RWPE1 (cell line): ENCODE results near the gene STARD3.

Experiments
- CTCF ChIA-PET: fragments of 350-600 bp; sonication (Branson Sonifier 250); formaldehyde crosslinking; extraction: SDS; loops from one replicate; lab custom pipeline; 2021; lab: Yijun Ruan, JAX
- POLR2A ChIA-PET: fragments of 400-600 bp; formaldehyde crosslinking; extraction: SDS; loops from one replicate; lab custom pipeline; 2020; ENCODE audit warnings: antibody characterized with exemption; ENCODE audit not compliant: low non-redundant PET; lab: Yijun Ruan, JAX
- DNase-seq: peaks from one replicate; pipeline ENCODE4 v3.0.0; 2012; ENCODE audit warnings: low spot score
- H3K27ac ChIP-seq: fragments of 450-650 bp; 2 replicates; pipeline ENCODE4 v1.5.1; 2017
- TF ChIP-seq, protein P1 (sequence below): fragments of 450-650 bp; conservative IDR thresholded peaks from 2 replicates; pipeline ENCODE4 v1.5.1; 2017; ENCODE audit warnings: low read depth, mild to moderate bottlenecking

STARD3 gene

GRCh38 chr17:39679521-39680192 lies 42.7 kb downstream of the STARD3 start:
- H3K27ac ChIP-seq: no peak overlapping the region
- CTCF ChIA-PET: interaction anchor here (0.6 to 0.7 kb wide), 2 partner anchors 11 to 58 kb away, joined by 3 to 6 read pairs; partner anchors contain the start of gene PNMT
- POLR2A ChIA-PET: interaction anchor here (0.6 kb wide), 1 partner anchor 10 kb away, joined by 3 read pairs; no protein-coding TSS in a partner anchor
- TF ChIP-seq, protein P1, sequence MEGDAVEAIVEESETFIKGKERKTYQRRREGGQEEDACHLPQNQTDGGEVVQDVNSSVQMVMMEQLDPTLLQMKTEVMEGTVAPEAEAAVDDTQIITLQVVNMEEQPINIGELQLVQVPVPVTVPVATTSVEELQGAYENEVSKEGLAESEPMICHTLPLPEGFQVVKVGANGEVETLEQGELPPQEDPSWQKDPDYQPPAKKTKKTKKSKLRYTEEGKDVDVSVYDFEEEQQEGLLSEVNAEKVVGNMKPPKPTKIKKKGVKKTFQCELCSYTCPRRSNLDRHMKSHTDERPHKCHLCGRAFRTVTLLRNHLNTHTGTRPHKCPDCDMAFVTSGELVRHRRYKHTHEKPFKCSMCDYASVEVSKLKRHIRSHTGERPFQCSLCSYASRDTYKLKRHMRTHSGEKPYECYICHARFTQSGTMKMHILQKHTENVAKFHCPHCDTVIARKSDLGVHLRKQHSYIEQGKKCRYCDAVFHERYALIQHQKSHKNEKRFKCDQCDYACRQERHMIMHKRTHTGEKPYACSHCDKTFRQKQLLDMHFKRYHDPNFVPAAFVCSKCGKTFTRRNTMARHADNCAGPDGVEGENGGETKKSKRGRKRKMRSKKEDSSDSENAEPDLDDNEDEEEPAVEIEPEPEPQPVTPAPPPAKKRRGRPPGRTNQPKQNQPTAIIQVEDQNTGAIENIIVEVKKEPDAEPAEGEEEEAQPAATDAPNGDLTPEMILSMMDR: no peak
- no peak for DNase-seq

- no peak overlapping the region for H3K27ac ChIP-seq
- ChIA-PET CTCF (no interaction called here), POLR2A (no interaction called here)
- no peak for DNase-seq
- TF ChIP-seq, protein P1: no peak
These were observed 46.5 kb downstream of the STARD3 start for GRCh38 chr17:39683295-39683939.

- ChIA-PET CTCF (interaction anchor here (0.7 kb wide), 1 partner anchor 10 kb away, joined by 3 read pairs; no protein-coding TSS in a partner anchor), POLR2A (no interaction called here)
- DNase-seq: no peak
- TF ChIP-seq, protein P1: no peak
- no peak overlapping the region for H3K27ac ChIP-seq
These were observed 47.6 kb downstream of the STARD3 start for GRCh38 chr17:39684369-39685192.

- no peak for DNase-seq
- POLR2A ChIA-PET: no interaction called here
- CTCF ChIA-PET: interaction anchor here (0.6 to 1.4 kb wide), 4 partner anchors 15 to 298 kb away, joined by 3 read pairs; no protein-coding TSS in a partner anchor
- TF ChIP-seq, protein P1: no peak
- H3K27ac ChIP-seq: peak overlapping the region; percentile 96
These were observed 50.2 kb downstream of the STARD3 start for GRCh38 chr17:39687101-39687545.

DNA sequence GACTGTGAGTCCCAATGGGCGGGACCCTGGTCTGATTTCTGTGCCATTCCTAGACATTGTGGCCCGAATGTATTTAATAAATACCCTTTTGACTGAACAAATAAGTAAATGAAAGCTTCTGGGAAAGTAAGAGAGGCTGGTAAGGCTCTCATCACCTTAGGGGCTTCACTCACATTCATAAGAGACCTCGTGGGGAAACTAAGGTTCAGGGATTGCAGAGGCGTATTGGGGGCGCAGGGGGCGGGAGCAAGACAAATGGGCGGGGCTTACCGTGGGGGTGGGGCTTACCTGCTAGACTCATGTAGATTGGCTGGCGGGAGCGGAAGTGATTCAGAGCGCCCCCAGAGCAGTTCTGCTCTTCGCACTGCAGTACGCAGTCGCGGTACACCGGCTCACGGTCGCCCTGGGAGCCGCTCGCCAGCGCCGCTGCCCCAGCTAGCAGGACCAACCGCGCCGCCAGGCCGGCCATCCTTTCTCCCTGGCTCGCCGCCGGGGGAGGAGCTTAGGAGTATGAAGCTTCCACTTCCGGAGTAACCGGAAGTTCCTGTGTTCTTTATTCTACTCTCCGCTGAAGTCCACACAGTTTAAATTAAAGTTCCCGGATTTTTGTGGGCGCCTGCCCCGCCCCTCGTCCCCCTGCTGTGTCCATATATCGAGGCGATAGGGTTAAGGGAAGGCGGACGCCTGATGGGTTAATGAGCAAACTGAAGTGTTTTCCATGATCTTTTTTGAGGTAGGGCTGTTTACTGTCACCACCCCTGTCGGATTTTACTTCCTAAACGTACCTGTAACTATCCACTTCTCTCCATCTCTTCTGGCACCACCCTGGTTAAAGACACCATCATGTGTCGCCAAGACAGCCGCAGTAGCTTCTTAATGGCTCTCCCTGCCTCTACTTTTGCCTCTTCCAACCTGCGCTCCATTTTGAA lies 50.9 kb downstream of the STARD3 start, which contains the start of gene PGAP3:
PGAP3 (minus strand) TSS at position 512 of the 929 bp plus-strand sequence; CDS start at position 469, 43 bp downstream.
- TF ChIP-seq, protein P1: no peak
- peak within 1 kb of the TSS; percentile 96 for H3K27ac ChIP-seq
- CTCF ChIA-PET: interaction anchor here (0.6 to 1.4 kb wide), 6 partner anchors 16 to 299 kb away, joined by 3 to 4 read pairs (median 3); no protein-coding TSS in a partner anchor
- POLR2A ChIA-PET: interaction anchor here (0.5 to 2.3 kb wide), 3 partner anchors 12 to 65 kb away, joined by 3 to 10 read pairs (median 3); partner anchors contain the start of gene ERBB2
- DNase-seq: peak; percentile 97
